Endodermal cell (in vitro differentiated cells): ENCODE results near the gene GRIN2A. TPM values are rescaled to one million over a fixed set of nuclear protein-coding genes. Genes with fewer than 3 reads are reported as not detected.

Source experiments
- DNase-seq: peaks from one replicate; pipeline ENCODE4 v3.0.0-alpha.2; 2017
- H3K27ac ChIP-seq: 2 replicates; pipeline ENCODE4 v1.5.1; 2013; ENCODE audit warnings: mild to moderate bottlenecking, low read depth, low read length, moderate library complexity
- H3K27me3 ChIP-seq: 2 replicates; pipeline ENCODE4 v1.6.1; 2013; ENCODE audit warnings: mild to moderate bottlenecking, low read length, moderate library complexity; ENCODE audit not compliant: insufficient read depth, control insufficient read depth, poor library complexity, severe bottlenecking
- H3K36me3 ChIP-seq: 2 replicates; pipeline ENCODE4 v1.7.0; 2013; ENCODE audit warnings: mild to moderate bottlenecking, low read length, moderate library complexity; ENCODE audit not compliant: control insufficient read depth, insufficient read depth
- H3K4me1 ChIP-seq: one replicate; pipeline ENCODE4 v1.7.0; 2013; ENCODE audit warnings: low read length; ENCODE audit not compliant: control insufficient read depth, insufficient read depth
- H3K4me3 ChIP-seq: 2 replicates; pipeline ENCODE4 v1.5.1; 2013; ENCODE audit warnings: mild to moderate bottlenecking, low read length, moderate library complexity
- H3K9ac ChIP-seq: 2 replicates; pipeline ENCODE4 v1.6.1; 2013; ENCODE audit warnings: mild to moderate bottlenecking, low read length, moderate library complexity; ENCODE audit not compliant: poor library complexity, severe bottlenecking; ENCODE audit errors: extremely low read depth
- H3K9me3 ChIP-seq: 2 replicates; pipeline ENCODE4 v1.6.1; 2013; ENCODE audit warnings: mild to moderate bottlenecking, low read length, moderate library complexity; ENCODE audit not compliant: control insufficient read depth
- H3K27ac Mint-ChIP-seq: 2 replicates; pipeline ENCODE4 v1.8.0; 2020; ENCODE audit warnings: mixed read lengths
- H3K27me3 Mint-ChIP-seq: 2 replicates; pipeline ENCODE4 v1.8.0; 2021; ENCODE audit warnings: mild to moderate bottlenecking, mixed read lengths; ENCODE audit not compliant: insufficient read depth
- H3K36me3 Mint-ChIP-seq: 2 replicates; pipeline ENCODE4 v1.8.0; 2020; ENCODE audit warnings: low read depth, mixed read lengths
- H3K4me1 Mint-ChIP-seq: 2 replicates; pipeline ENCODE4 v1.8.0; 2020; ENCODE audit warnings: mixed read lengths
- H3K4me3 Mint-ChIP-seq: 2 replicates; pipeline ENCODE4 v1.8.0; 2020; ENCODE audit warnings: mild to moderate bottlenecking, moderate library complexity, mixed read lengths
- H3K9me3 Mint-ChIP-seq: 2 replicates; pipeline ENCODE4 v1.8.0; 2020; ENCODE audit warnings: mild to moderate bottlenecking, mixed read lengths
- CTCF ChIP-seq: fragments of 200-600 bp; sonication (generic); conservative IDR thresholded peaks from 2 replicates; pipeline ENCODE4 v1.5.0; 2021; ENCODE audit warnings: antibody characterized with exemption, mild to moderate bottlenecking
- WGBS, 2 experiments: methylation state at CpG; one replicate each; pipeline versions ENCODE4 v1.1.5 to v1.1.7; 2013; ENCODE audit warnings: missing lambda C conversion rate in 2 of 2, mixed read lengths in 1 of 2; ENCODE audit not compliant: insufficient coverage in 1 of 2, insufficient read length in 1 of 2; 5-methylcytosine and 5-hydroxymethylcytosine counted together
- total RNA-seq, 2 donors: library from RNA; stranded (reverse); fragmentation: NEBNext Ultra II Directional in 1 of 2; extraction: Animal tissue kit (Norgen Biotek cat#: 25700) in 1 of 2; gene quantifications; 2 replicates in 1 of 2; 3 replicates in 1 of 2; pipeline ENCODE4 v1.2.1, GENCODE V29; 2021

Gene GRIN2A
- total RNA-seq, 2 donors from 2014 or later: 1.2 TPM

GRCh38 chr16:9820476-9821246, 361.6 kb downstream of the GRIN2A start:
- Histone ChIP-seq H3K9ac (no peak overlapping the region), H3K4me1 (peaks cover 25% of the 10 kb centered on the region), H3K9me3 (no peaks in the 10 kb centered on the region), H3K27ac (peak overlapping the region; percentile 88), H3K4me3 (no peak overlapping the region), H3K27me3 (no peaks in the 10 kb centered on the region), H3K36me3 (no peaks in the 10 kb centered on the region)
- H3K27ac Mint-ChIP-seq: no peak overlapping the region
- peak; percentile 86 for TF ChIP-seq CTCF
- no peaks in the 10 kb centered on the region for H3K9me3 Mint-ChIP-seq
- peak; percentile 81 for DNase-seq
- H3K36me3 Mint-ChIP-seq: no peaks in the 10 kb centered on the region
- peaks cover 62% of the 10 kb centered on the region for H3K4me1 Mint-ChIP-seq
- peaks cover 2% of the 10 kb centered on the region for H3K27me3 Mint-ChIP-seq
- WGBS, 2 experiments: 43 to 57% methylated on average over 4 to 7 of the region's 8 CpGs
- H3K4me3 Mint-ChIP-seq: no peak overlapping the region

DNA sequence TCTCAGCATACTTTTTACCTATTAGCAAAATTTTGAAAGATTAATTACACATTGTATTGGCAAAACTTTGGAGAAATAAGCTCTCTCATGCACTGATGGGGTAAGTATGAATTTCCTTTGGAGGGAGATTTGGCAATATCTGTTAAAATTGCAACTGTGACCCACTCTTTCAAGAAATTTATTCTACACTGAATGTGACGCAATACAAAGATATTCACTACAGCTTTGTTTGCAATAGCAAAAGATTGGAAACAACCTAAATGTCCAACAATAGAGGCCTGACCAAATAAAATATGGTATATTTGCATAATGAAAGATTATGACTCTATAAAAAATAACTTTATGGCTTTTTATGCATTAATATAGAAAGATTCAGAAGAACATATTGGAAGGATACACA, 363.5 kb downstream of the GRIN2A start:
- Histone ChIP-seq H3K36me3 (no peaks in the 10 kb centered on the region), H3K4me1 (peaks cover 11% of the 10 kb centered on the region), H3K9ac (no peak overlapping the region), H3K27me3 (no peaks in the 10 kb centered on the region), H3K9me3 (no peaks in the 10 kb centered on the region), H3K27ac (no peak overlapping the region), H3K4me3 (no peak overlapping the region)
- Mint-ChIP-seq H3K4me3 (no peak overlapping the region), H3K9me3 (no peaks in the 10 kb centered on the region), H3K36me3 (no peaks in the 10 kb centered on the region), H3K27me3 (peaks cover 2% of the 10 kb centered on the region), H3K27ac (no peak overlapping the region), H3K4me1 (peaks cover 43% of the 10 kb centered on the region)
- no peak for TF ChIP-seq CTCF
- 95% methylated on average over 1 of the region's 1 CpG; no CpG with 5 or more reads in 1 of the 2 experiments for WGBS, 2 experiments
- no peak for DNase-seq

DNA sequence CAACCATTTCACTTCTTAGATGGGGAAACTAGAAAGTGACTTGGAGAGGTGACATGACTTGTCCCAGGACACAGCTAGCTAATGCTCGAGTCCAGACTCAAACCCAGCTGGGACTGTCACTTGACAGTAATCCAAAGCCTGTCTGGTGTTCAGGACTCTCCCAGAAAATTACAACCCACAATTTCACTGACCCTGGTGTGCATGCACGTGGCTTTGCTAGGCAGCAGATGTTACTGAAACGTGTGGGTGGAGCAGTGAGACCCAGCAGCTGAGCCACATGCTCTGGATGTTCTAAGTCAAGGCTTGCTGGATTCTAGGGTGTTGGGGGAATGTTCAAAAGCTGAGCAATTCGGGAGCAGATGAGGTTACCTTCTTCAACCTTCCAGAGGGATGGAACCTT, 364.6 kb downstream of the GRIN2A start:
- Histone ChIP-seq H3K4me3 (no peak overlapping the region), H3K36me3 (no peaks in the 10 kb centered on the region), H3K9me3 (no peaks in the 10 kb centered on the region), H3K27ac (no peak overlapping the region), H3K4me1 (peaks cover 7% of the 10 kb centered on the region), H3K27me3 (no peaks in the 10 kb centered on the region), H3K9ac (no peak overlapping the region)
- peaks cover 33% of the 10 kb centered on the region for H3K4me1 Mint-ChIP-seq
- H3K27ac Mint-ChIP-seq: no peak overlapping the region
- no peak for TF ChIP-seq CTCF
- 88 to 100% methylated on average over 2 to 4 of the region's 4 CpGs for WGBS, 2 experiments
- DNase-seq: no peak
- no peaks in the 10 kb centered on the region for H3K36me3 Mint-ChIP-seq
- peaks cover 2% of the 10 kb centered on the region for H3K27me3 Mint-ChIP-seq
- H3K4me3 Mint-ChIP-seq: no peak overlapping the region
- no peaks in the 10 kb centered on the region for H3K9me3 Mint-ChIP-seq
